NCI-H748 (cell line): ENCODE measurements around the gene AJAP1.

ENCODE experiments used
- DNase-seq: peaks from one replicate; lab custom pipeline; 2025; ENCODE audit not compliant: unreplicated experiment; lab: John Stamatoyannopoulos, UW

The AJAP1 gene

GRCh38 chr1:4697801-4698200 is 43.4 kb downstream of the AJAP1 start:
- no peak for DNase-seq

GRCh38 chr1:4698911-4699310 is 44.5 kb downstream of the AJAP1 start:
- DNase-seq: no peak

GRCh38 chr1:4699376-4700301 is 45.2 kb downstream of the AJAP1 start:
- DNase-seq: no peak

- DNase-seq: peak; percentile 84
Measured at GRCh38 chr1:4700801-4701200, 46.4 kb downstream of the AJAP1 start.

- peak; percentile 65 for DNase-seq
Measured at GRCh38 chr1:4701276-4701675, 46.9 kb downstream of the AJAP1 start.

GRCh38 chr1:4702464-4702863 is 48.1 kb downstream of the AJAP1 start:
- DNase-seq: no peak

GRCh38 chr1:4702932-4703331 is 48.5 kb downstream of the AJAP1 start:
- peak; percentile 42 for DNase-seq

- DNase-seq: no peak
Measured at GRCh38 chr1:4703646-4704045, 49.2 kb downstream of the AJAP1 start.

GRCh38 chr1:4708840-4709507 is 54.6 kb downstream of the AJAP1 start:
- no peak for DNase-seq

GRCh38 chr1:4709641-4710040 is 55.2 kb downstream of the AJAP1 start:
- DNase-seq: no peak

GRCh38 chr1:4710592-4711415 is 56.4 kb downstream of the AJAP1 start:
- peak; percentile 76 for DNase-seq

- no peak for DNase-seq
Measured at GRCh38 chr1:4711416-4712275, 57.2 kb downstream of the AJAP1 start.

GRCh38 chr1:4713669-4714068 is 59.3 kb downstream of the AJAP1 start:
- no peak for DNase-seq

- no peak for DNase-seq
Measured at GRCh38 chr1:4716406-4716805, 62.0 kb downstream of the AJAP1 start.

GRCh38 chr1:4718071-4718470 is 63.7 kb downstream of the AJAP1 start:
- DNase-seq: no peak

- no peak for DNase-seq
Measured at GRCh38 chr1:4723106-4723505, 68.7 kb downstream of the AJAP1 start.

GRCh38 chr1:4724001-4724400 is 69.6 kb downstream of the AJAP1 start:
- DNase-seq: no peak

- no peak for DNase-seq
Measured at GRCh38 chr1:4724695-4725250, 70.4 kb downstream of the AJAP1 start.

GRCh38 chr1:4725416-4725815 is 71.0 kb downstream of the AJAP1 start:
- DNase-seq: no peak
